Neutrophil (primary cell): ENCODE measurements around the gene MBOAT2.

Experiments
- H3K27ac ChIP-seq: fragments of 200-600 bp; sonication (generic); 2 replicates; pipeline ENCODE4 v1.5.1; 2016; ENCODE audit warnings: mild to moderate bottlenecking, moderate library complexity
- H3K27me3 ChIP-seq: fragments of 200-600 bp; sonication (generic); 2 replicates; pipeline ENCODE4 v1.6.0; 2016; ENCODE audit warnings: mild to moderate bottlenecking
- H3K36me3 ChIP-seq: fragments of 200-600 bp; sonication (generic); 2 replicates; pipeline ENCODE4 v1.5.1; 2017
- H3K4me1 ChIP-seq, 2 experiments: fragments of 200-600 bp in 1 of 2; sonication (generic) in 1 of 2; 1 replicate in 1 of 2; 2 replicates in 1 of 2; pipeline versions ENCODE4 v1.5.1 to v1.6.1; 2013 to 2016; ENCODE audit warnings: low read depth in 1 of 2, low read length in 1 of 2, mild to moderate bottlenecking in 1 of 2, moderate library complexity in 1 of 2; ENCODE audit not compliant: control insufficient read depth in 1 of 2, insufficient read depth in 1 of 2
- H3K4me3 ChIP-seq, 2 experiments: fragments of 200-600 bp in 1 of 2; sonication (generic) in 1 of 2; 1 replicate in 1 of 2; 2 replicates in 1 of 2; pipeline ENCODE4 v1.5.1; 2013 to 2016; ENCODE audit warnings: low read depth in 1 of 2, low read length in 1 of 2, mild to moderate bottlenecking in 1 of 2, moderate library complexity in 1 of 2
- H3K9me3 ChIP-seq: fragments of 200-600 bp; sonication (generic); 2 replicates; pipeline ENCODE4 v1.5.1; 2016
- TF ChIP-seq, protein P1 (sequence below): fragments of 200-600 bp; sonication (generic); IDR thresholded peaks from 2 replicates; pipeline ENCODE4 v1.5.1; 2016; ENCODE audit warnings: antibody characterized with exemption

MBOAT2 gene

DNA sequence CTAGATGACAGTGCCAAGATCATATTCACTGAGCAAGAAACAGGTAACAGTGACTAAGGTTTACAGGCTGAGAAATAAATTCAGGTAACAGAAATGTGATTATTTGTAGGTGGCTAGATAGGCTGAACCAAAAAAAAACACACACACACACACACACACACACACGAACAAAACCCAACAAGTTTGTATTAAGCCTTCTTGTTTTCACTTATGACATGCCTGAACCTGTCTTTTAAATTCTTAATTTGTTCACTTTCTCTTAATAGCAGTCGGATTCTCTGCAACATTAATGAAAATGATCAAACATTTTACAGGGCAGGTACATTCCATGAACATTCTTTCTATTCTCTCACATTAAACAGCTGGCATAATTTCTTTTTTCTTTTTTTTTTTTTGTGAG lies 147.3 kb downstream of the MBOAT2 start:
- H3K27ac ChIP-seq = no peak overlapping the region
- no peak overlapping the region for H3K4me3 ChIP-seq
- H3K9me3 ChIP-seq = no peaks in the 10 kb centered on the region
- no peaks in the 10 kb centered on the region for H3K4me1 ChIP-seq
- peaks cover 76% of the 10 kb centered on the region for H3K36me3 ChIP-seq
- H3K27me3 ChIP-seq = no peaks in the 10 kb centered on the region
- TF ChIP-seq, protein P1, sequence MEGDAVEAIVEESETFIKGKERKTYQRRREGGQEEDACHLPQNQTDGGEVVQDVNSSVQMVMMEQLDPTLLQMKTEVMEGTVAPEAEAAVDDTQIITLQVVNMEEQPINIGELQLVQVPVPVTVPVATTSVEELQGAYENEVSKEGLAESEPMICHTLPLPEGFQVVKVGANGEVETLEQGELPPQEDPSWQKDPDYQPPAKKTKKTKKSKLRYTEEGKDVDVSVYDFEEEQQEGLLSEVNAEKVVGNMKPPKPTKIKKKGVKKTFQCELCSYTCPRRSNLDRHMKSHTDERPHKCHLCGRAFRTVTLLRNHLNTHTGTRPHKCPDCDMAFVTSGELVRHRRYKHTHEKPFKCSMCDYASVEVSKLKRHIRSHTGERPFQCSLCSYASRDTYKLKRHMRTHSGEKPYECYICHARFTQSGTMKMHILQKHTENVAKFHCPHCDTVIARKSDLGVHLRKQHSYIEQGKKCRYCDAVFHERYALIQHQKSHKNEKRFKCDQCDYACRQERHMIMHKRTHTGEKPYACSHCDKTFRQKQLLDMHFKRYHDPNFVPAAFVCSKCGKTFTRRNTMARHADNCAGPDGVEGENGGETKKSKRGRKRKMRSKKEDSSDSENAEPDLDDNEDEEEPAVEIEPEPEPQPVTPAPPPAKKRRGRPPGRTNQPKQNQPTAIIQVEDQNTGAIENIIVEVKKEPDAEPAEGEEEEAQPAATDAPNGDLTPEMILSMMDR = no peak

DNA sequence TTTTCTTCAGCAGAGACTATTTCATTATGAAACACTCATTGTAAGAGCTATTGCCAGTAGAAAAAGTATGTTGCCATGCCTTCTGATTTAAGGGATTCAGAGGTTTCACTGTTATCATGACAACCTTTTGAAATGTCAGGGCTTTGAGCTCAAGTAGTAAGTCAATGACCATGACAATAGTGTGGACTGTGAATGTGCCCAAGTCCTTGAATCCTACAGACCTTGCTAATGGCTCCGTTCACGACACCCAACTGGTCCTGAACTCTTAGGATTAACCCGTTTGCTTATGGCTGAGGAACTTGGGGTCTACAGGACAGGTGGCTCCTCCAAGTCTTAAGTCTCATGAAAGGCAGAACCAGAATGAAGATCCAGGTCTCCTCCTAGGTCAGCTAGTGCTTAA lies 148.5 kb downstream of the MBOAT2 start:
- Histone ChIP-seq H3K27me3 (no peaks in the 10 kb centered on the region), H3K9me3 (no peaks in the 10 kb centered on the region), H3K4me3 (no peak overlapping the region), H3K27ac (no peak overlapping the region), H3K36me3 (peaks cover 65% of the 10 kb centered on the region), H3K4me1 (no peaks in the 10 kb centered on the region)
- TF ChIP-seq, protein P1 = no peak

DNA sequence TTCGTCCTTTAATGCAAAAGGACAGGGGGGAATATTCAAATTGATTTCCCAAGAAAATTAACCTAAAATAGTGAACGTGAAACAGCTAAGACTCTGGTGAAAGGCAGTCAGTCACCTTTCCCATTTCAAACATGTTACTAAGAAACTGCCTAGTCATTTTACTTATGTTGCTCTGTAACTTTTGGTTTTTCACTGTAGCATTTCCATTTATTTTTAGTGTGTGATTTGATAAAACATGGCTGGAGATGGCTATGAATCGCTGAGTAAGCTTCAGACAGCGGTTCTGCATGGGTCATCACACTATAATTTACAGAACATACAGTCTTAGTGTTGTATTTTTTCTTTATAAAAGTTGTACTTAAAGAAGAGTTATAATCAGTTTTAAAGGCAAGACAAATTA lies 150.1 kb downstream of the MBOAT2 start:
- Histone ChIP-seq H3K36me3 (peaks cover 49% of the 10 kb centered on the region), H3K27ac (no peak overlapping the region), H3K4me1 (no peaks in the 10 kb centered on the region), H3K9me3 (no peaks in the 10 kb centered on the region), H3K4me3 (no peak overlapping the region), H3K27me3 (no peaks in the 10 kb centered on the region)
- TF ChIP-seq, protein P1 = no peak

DNA sequence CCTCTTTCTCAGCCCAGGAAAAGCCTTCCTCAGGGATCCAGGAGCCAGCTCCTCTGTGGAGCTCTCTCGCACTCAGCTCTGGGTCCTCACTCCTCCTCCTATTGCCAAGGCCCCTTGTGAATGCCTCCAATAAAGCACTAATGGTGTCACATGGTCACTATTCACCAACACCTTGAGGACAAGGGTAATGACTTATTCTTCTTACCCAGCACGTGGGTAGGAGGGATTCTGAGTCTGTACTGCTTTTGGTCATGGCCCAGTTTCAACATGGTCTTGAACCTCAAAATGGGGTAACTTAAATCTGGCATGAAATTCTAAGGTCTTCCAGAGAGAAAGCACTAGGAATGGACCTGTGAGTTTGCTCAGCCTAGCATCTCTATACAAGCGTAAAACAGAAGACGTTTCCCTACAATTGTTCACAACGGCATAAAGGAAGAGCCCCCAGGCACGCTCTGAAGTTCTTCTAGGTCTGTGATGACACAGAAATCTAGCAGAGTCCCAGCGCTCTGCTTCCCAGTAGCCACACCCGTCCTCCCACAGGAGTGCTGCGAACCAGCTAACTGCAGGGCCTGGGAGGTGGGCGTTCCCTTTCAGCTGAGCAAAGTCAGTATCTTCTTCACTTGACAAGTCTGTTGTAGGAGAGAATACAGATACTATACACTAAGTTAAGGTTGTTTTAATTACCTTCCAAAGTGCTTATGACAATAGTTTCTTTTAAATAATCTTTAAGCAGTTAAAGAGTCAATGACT lies 151.5 kb downstream of the MBOAT2 start:
- H3K36me3 ChIP-seq = peaks cover 39% of the 10 kb centered on the region
- H3K27me3 ChIP-seq = no peaks in the 10 kb centered on the region
- no peak overlapping the region for H3K4me3 ChIP-seq
- no peaks in the 10 kb centered on the region for H3K9me3 ChIP-seq
- H3K27ac ChIP-seq = no peak overlapping the region
- no peaks in the 10 kb centered on the region for H3K4me1 ChIP-seq
- TF ChIP-seq, protein P1 = no peak

DNA sequence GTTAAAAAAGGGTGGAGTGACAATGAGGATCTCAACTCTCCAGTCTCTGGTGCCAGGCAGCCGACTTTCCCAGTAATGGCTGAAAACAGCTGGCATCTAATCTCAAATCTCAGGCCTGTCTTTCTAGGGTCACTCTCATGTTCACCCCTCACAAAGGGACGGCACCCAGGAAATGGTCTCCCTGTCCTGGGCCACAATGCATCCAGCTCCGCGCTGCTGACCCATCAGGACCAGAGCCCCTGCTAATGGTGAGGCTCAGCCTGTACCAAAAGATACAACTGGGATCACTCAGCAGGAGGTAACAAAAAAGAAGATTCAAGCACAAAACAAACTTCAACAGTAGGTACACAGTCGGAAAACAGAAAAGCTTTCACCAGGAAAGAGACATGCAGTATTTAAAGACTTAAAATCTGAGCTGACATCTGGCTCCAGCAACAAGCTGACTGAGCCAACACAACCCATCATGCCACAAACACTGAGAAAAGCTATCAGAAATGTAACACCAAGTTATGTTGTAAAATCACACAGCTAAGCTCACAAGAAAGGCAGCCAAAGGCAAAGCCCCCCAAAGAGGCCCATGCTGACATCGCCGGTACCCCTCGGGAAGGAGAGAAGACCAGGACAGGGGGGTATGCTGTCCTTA lies 152.5 kb downstream of the MBOAT2 start:
- Histone ChIP-seq H3K36me3 (peaks cover 30% of the 10 kb centered on the region), H3K27ac (no peak overlapping the region), H3K27me3 (no peaks in the 10 kb centered on the region), H3K4me3 (no peak overlapping the region), H3K9me3 (no peaks in the 10 kb centered on the region), H3K4me1 (no peaks in the 10 kb centered on the region)
- TF ChIP-seq, protein P1 = no peak
